Effector memory CD8-positive, alpha-beta T cell (primary cell): ENCODE results near the gene POLR2C.

Experiments
- ATAC-seq: fragments of 150-1000 bp; cut with Tn5 transposase; replicated peaks from 2 replicates; pipeline ENCODE4 v1.10.0; 2021; ENCODE audit warnings: mild to moderate bottlenecking, moderate library complexity
- DNase-seq, 3 experiments: peaks; one replicate each; pipeline ENCODE4 v3.0.0; 2021
- H3K27ac Mint-ChIP-seq, 2 donors: one replicate each; pipeline ENCODE4 v1.8.0; 2022; ENCODE audit warnings: mild to moderate bottlenecking in 2 of 2, mixed read lengths in 2 of 2, moderate library complexity in 2 of 2
- H3K27me3 Mint-ChIP-seq, 2 donors: one replicate each; pipeline ENCODE4 v1.8.0; 2022; ENCODE audit warnings: mixed read lengths in 2 of 2
- H3K36me3 Mint-ChIP-seq: one replicate; pipeline ENCODE4 v1.8.0; 2022; ENCODE audit warnings: mild to moderate bottlenecking, moderate library complexity, mixed read lengths; ENCODE audit not compliant: insufficient read depth
- H3K4me1 Mint-ChIP-seq, 2 donors: one replicate each; pipeline ENCODE4 v1.8.0; 2022; ENCODE audit warnings: low read depth in 2 of 2, mixed read lengths in 2 of 2
- H3K4me3 Mint-ChIP-seq, 2 donors: one replicate each; pipeline ENCODE4 v1.8.0; 2022; ENCODE audit warnings: mild to moderate bottlenecking in 2 of 2, mixed read lengths in 2 of 2, moderate library complexity in 2 of 2
- H3K9me3 Mint-ChIP-seq, 2 donors: one replicate each; pipeline ENCODE4 v1.8.0; 2022; ENCODE audit warnings: mixed read lengths in 2 of 2

Gene POLR2C

DNA sequence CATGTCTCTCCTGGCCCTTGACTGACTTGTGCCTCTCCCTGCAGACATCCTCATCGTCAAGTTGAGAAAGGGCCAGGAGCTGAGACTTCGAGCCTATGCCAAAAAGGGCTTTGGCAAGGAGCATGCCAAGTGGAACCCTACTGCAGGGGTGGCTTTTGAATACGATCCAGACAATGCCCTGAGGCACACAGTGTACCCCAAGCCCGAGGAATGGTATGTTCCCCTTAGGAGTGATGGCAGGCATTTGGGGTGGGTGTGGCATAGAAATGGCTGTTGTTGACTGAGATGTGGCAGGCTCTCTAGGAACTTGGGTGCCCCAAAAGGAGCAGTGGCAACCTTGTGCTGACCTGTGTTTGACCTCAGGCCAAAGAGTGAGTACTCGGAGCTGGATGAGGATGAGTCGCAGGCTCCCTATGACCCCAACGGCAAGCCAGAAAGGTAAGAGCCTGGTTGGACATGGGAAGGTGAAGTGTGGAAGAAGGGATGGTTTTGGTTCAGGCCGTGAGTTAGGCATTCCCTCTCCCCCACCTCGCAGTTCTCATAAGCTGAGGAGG, 7.5 kb downstream of the POLR2C start:
- no peaks in the 10 kb centered on the region for H3K27me3 Mint-ChIP-seq
- H3K4me3 Mint-ChIP-seq = no peak overlapping the region
- H3K36me3 Mint-ChIP-seq = peaks cover 54% of the 10 kb centered on the region
- no peaks in the 10 kb centered on the region for H3K9me3 Mint-ChIP-seq
- H3K4me1 Mint-ChIP-seq = peaks cover 5 to 14% of the 10 kb centered on the region in 2 donors
- H3K27ac Mint-ChIP-seq = no peak overlapping the region
- no peak for ATAC-seq
- no peak for DNase-seq

DNA sequence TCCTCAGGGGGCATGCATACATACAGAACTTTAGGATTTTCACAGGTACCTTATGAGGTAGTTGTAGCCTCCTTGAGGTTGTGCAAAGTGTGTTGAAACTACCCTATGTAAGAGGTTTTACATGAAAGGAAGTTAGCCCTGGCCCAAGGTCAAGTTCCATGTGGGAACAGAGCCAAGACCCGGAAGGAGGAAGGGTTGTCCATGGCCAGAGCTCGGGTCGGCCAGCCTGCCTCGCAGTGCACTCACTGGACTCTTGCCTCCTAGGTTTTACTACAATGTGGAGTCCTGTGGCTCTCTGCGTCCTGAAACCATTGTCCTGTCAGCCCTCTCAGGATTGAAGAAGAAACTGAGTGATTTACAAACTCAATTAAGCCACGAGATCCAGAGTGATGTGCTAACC, 8.2 kb downstream of the POLR2C start:
- no peaks in the 10 kb centered on the region for H3K9me3 Mint-ChIP-seq
- peaks cover 5 to 11% of the 10 kb centered on the region in 2 donors for H3K4me1 Mint-ChIP-seq
- ATAC-seq (no peak), DNase-seq (no peak)
- no peak overlapping the region for H3K4me3 Mint-ChIP-seq
- no peaks in the 10 kb centered on the region for H3K27me3 Mint-ChIP-seq
- H3K27ac Mint-ChIP-seq = no peak overlapping the region
- H3K36me3 Mint-ChIP-seq = peaks cover 52% of the 10 kb centered on the region

GRCh38 chr16:57471209-57471608, 8.7 kb downstream of the POLR2C start:
- H3K4me1 Mint-ChIP-seq = peaks cover 5 to 16% of the 10 kb centered on the region in 2 donors
- peaks cover 49% of the 10 kb centered on the region for H3K36me3 Mint-ChIP-seq
- H3K27me3 Mint-ChIP-seq = no peaks in the 10 kb centered on the region
- no peak overlapping the region for H3K4me3 Mint-ChIP-seq
- H3K27ac Mint-ChIP-seq = no peak overlapping the region
- no peaks in the 10 kb centered on the region for H3K9me3 Mint-ChIP-seq
- no peak for ATAC-seq
- DNase-seq = no peak

GRCh38 chr16:57471852-57472664, 9.6 kb downstream of the POLR2C start:
- no peaks in the 10 kb centered on the region for H3K27me3 Mint-ChIP-seq
- ATAC-seq (no peak), DNase-seq (no peak)
- H3K36me3 Mint-ChIP-seq = peaks cover 49% of the 10 kb centered on the region
- no peak overlapping the region for H3K4me3 Mint-ChIP-seq
- peak overlapping the region; percentile 9 to 61 for H3K27ac Mint-ChIP-seq
- no peaks in the 10 kb centered on the region for H3K9me3 Mint-ChIP-seq
- peaks cover 9 to 17% of the 10 kb centered on the region in 2 donors for H3K4me1 Mint-ChIP-seq

DNA sequence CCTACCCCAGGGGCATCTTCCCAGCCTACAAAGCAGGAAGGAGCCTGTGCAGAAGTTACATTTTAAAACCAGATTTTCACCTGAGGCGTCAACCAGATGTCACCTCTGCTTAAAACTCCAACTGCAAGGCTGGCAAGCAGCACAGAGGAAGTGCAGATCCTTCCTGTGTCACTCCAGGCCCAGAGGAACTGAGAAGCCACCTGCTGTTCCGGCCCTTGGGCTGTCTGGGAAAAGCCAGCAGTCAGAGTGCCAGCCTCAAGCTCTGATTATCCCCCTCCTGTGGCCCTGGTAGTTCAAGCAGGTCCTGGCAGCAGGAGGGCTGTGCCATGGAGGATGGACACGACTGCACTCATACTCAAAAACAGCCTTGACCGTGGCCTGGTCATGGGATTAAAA, 10.2 kb downstream of the POLR2C start:
- Mint-ChIP-seq H3K27me3 (no peaks in the 10 kb centered on the region), H3K9me3 (no peaks in the 10 kb centered on the region), H3K4me1 (peaks cover 9 to 13% of the 10 kb centered on the region in 2 donors), H3K27ac (peak overlapping the region in 1 of 2 donors; percentile 61), H3K4me3 (no peak overlapping the region), H3K36me3 (peaks cover 46% of the 10 kb centered on the region)
- ATAC-seq (no peak), DNase-seq (no peak)

DNA sequence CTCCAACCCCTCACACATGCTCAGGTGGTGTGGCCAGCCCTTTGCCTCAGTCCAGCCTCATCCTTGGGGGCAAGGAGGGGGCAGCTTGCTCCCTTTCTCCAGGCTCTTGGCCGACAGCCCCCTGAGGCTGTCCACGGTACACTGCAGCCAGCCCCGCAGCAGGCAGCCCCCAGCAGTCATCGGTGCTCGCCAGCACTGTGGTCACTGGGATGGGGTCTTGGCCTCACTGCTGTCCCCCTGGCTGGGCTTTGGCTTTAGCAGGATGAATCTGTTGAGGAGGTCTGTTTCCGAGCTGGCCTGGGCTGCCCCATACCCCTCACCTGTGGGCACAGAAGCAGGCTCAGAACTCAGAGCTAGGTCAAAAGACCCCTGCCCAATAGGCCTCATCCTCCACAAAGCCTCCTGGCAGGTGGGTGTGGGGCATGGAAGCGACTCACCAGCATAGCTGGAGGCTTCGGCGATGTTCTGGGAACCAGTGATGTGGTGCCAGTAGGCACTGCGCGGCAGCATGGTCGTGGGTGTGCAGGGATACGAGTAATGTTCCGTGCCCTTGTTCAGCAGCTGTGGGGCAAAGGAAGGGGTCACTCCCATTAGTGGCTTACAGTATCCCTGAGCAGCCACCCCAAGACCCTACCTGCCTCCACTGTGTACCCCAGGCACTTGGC, 10.8 kb downstream of the POLR2C start:
- ATAC-seq (no peak), DNase-seq (no peak)
- Mint-ChIP-seq H3K27me3 (no peaks in the 10 kb centered on the region), H3K27ac (no peak overlapping the region), H3K9me3 (no peaks in the 10 kb centered on the region), H3K36me3 (peaks cover 40% of the 10 kb centered on the region), H3K4me3 (no peak overlapping the region), H3K4me1 (peaks cover 8 to 9% of the 10 kb centered on the region in 2 donors)

GRCh38 chr16:57473906-57474305, 11.4 kb downstream of the POLR2C start:
- Mint-ChIP-seq H3K27ac (no peak overlapping the region), H3K4me3 (no peak overlapping the region)

DNA sequence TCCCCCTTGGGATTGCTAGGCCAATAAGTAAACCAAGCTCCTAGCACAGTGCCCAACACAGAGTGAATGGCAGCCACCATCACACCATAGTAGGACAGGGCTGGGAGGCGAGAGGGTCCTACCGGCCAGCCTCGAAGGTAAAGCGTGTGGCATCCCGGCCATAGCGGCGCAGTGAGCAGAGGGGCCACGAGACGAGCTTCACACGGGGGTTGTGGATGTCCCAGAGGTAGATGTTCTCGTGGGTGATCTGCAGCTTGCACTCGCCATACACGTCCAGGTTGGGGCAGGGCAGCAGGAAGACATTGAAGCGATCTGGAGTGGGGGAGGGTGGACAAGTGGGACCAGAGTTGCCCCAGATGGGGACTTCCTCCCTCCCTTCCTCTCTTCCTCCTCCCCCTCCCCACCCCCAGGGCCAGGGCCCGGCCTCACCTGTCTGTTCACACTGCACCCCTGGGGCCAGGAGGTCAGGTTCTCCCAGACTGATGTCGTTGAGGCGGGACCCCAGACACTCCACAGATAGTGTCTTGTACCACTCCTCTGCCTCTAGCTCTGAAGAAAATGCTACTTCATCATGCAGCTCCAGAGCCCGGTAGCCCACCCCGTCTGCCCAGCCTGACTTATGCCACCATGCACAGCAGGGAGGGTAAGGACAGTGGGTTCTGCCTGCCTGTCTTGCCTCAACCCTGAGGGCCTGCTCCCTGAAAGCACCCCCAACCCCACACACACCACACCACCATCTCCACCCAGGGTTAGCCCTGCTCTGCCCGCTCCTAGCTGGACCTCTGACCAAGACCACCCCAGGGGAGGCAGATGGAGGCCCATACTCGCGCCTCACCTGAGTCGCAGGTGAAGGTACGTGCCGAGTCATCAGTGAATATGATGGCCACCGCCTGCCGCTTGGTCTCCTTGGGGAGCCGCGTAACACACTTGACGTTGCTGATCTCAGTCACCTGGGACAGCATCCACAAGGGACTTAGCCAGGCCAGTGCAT, 12.5 kb downstream of the POLR2C start:
- DNase-seq (no peak), ATAC-seq (no peak)
- peaks cover 6 to 12% of the 10 kb centered on the region in 2 donors for H3K4me1 Mint-ChIP-seq
- H3K9me3 Mint-ChIP-seq = no peaks in the 10 kb centered on the region
- peak overlapping the region in 1 of 2 donors; percentile 77 for H3K27ac Mint-ChIP-seq
- H3K27me3 Mint-ChIP-seq = no peaks in the 10 kb centered on the region
- peaks cover 25% of the 10 kb centered on the region for H3K36me3 Mint-ChIP-seq
- H3K4me3 Mint-ChIP-seq = no peak overlapping the region

More at GRCh38 chr16:57473906-57474305, 11.4 kb downstream of the POLR2C start:
- peaks cover 6 to 9% of the 10 kb centered on the region in 2 donors for H3K4me1 Mint-ChIP-seq
- DNase-seq = no peak
- no peaks in the 10 kb centered on the region for H3K27me3 Mint-ChIP-seq
- peaks cover 35% of the 10 kb centered on the region for H3K36me3 Mint-ChIP-seq
- no peaks in the 10 kb centered on the region for H3K9me3 Mint-ChIP-seq
- no peak for ATAC-seq

GRCh38 chr16:57475711-57476339, 13.3 kb downstream of the POLR2C start:
- H3K4me3 Mint-ChIP-seq = peak overlapping the region; percentile 37 to 41
- peaks cover 17% of the 10 kb centered on the region for H3K36me3 Mint-ChIP-seq
- H3K27ac Mint-ChIP-seq = peak overlapping the region; percentile 77
- peak; percentile 97 for ATAC-seq
- peak; percentile 54 to 68 (median 57) for DNase-seq
- H3K27me3 Mint-ChIP-seq = no peaks in the 10 kb centered on the region
- H3K9me3 Mint-ChIP-seq = no peaks in the 10 kb centered on the region
- H3K4me1 Mint-ChIP-seq = peaks cover 6 to 12% of the 10 kb centered on the region in 2 donors

DNA sequence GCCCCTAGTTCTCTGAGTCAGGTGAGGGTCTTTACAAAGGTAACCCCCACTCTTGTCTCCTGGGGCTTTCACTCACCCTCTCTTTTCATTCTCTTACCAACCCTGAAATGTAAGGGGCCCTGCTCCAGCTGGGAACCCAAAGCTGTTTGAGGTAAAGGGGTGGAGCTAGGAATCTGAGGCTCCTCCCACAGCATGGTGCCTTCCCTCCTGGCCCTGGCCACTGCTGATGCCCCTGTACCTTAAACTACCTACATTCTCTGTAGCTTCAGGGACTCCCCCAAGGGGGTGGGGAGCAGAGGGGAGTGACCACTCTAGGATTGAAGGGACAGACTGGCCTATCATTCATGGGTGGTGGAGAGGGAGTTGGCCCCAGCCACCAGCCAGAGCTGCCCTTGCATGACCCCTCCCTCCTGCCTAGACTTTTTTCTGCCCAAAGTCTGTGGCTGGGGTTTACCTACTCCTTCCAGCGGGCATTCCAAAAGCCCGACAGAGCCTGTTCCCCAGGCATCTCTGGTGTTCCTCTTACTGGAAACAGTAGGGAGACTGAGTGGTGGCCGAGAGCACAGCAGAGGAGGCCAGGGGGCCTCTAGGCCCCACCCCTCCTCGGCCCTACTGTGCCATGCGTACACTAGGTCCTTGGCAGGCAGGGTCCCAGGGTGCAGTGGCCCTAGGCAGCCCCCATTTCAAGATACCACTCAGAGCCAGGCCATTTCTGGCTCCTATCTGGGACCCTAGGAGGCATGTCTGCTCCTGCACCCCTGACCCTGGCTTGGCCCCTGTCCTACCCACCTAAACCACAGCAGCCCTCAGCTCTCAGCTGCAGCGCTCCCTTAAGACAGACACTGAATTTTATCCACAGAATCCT, 14.3 kb downstream of the POLR2C start:
- H3K4me3 Mint-ChIP-seq = no peak overlapping the region
- no peaks in the 10 kb centered on the region for H3K27me3 Mint-ChIP-seq
- peak overlapping the region; percentile 77 for H3K27ac Mint-ChIP-seq
- no peaks in the 10 kb centered on the region for H3K9me3 Mint-ChIP-seq
- DNase-seq (no peak), ATAC-seq (no peak)
- peaks cover 6 to 12% of the 10 kb centered on the region in 2 donors for H3K4me1 Mint-ChIP-seq
- H3K36me3 Mint-ChIP-seq = peaks cover 11% of the 10 kb centered on the region

- H3K4me1 Mint-ChIP-seq = peaks cover 6 to 12% of the 10 kb centered on the region in 2 donors
- H3K9me3 Mint-ChIP-seq = no peaks in the 10 kb centered on the region
- no peak for DNase-seq
- ATAC-seq = no peak
- no peaks in the 10 kb centered on the region for H3K27me3 Mint-ChIP-seq
- no peak overlapping the region for H3K4me3 Mint-ChIP-seq
- no peak overlapping the region for H3K27ac Mint-ChIP-seq
- H3K36me3 Mint-ChIP-seq = peaks cover 3% of the 10 kb centered on the region
Measured at GRCh38 chr16:57477531-57478202, 15.2 kb downstream of the POLR2C start.
